HL-60 (cell line): ENCODE measurements around the gene GABPB1.

Experiments used
- DNase-seq, 2 experiments: peaks; one replicate each; pipeline ENCODE4 v3.0.0-alpha.2; 2010 to 2020; ENCODE audit warnings: low read depth in 1 of 2, low spot score in 1 of 2
- H3K27ac ChIP-seq: fragments of 250-450 bp; sonication (Bioruptor Pico); replicated peaks from 2 replicates; pipeline ENCODE4 v1.5.1; 2020; ENCODE audit warnings: mild to moderate bottlenecking, moderate library complexity
- H3K27me3 ChIP-seq: fragments of 250-450 bp; sonication (Bioruptor Pico); 2 replicates; pipeline ENCODE4 v1.5.1; 2021; ENCODE audit warnings: mild to moderate bottlenecking, moderate library complexity; ENCODE audit not compliant: insufficient read depth, poor library complexity, severe bottlenecking
- H3K4me3 ChIP-seq: replicated peaks from 2 replicates; pipeline ENCODE4 v1.5.1; 2011; ENCODE audit warnings: mild to moderate bottlenecking, control low read depth, low read length; ENCODE audit not compliant: insufficient read depth
- CTCF ChIP-seq: IDR thresholded peaks from one replicate; pipeline ENCODE4 v1.5.1; 2011; ENCODE audit warnings: low read length, control low read depth, inconsistent platforms; ENCODE audit not compliant: insufficient read depth
- GABPA ChIP-seq: IDR thresholded peaks from 2 replicates; pipeline ENCODE4 v1.6.1; 2012; ENCODE audit warnings: low read depth
- POLR2AphosphoS5 ChIP-seq: IDR thresholded peaks from 2 replicates; pipeline ENCODE4 v1.6.1; 2012; ENCODE audit warnings: low read depth
- REST ChIP-seq: IDR thresholded peaks from 2 replicates; pipeline ENCODE4 v1.6.1; 2012; ENCODE audit warnings: low read depth; ENCODE audit not compliant: insufficient replicate concordance
- SPI1 ChIP-seq: IDR thresholded peaks from 2 replicates; pipeline ENCODE4 v1.6.1; 2012; ENCODE audit warnings: low read depth, mild to moderate bottlenecking, borderline replicate concordance

GABPB1 gene

GRCh38 chr15:50257332-50257731 lies 97.7 kb downstream of the GABPB1 start:
- no peak overlapping the region for H3K4me3 ChIP-seq
- no peak for DNase-seq
- TF ChIP-seq SPI1 (no peak), REST (no peak), CTCF (no peak), POLR2AphosphoS5 (no peak), GABPA (no peak)
- H3K27me3 ChIP-seq = no peaks in the 10 kb centered on the region
- H3K27ac ChIP-seq = peak overlapping the region; percentile 67

- peak overlapping the region; percentile 67 for H3K27ac ChIP-seq
- H3K27me3 ChIP-seq = no peaks in the 10 kb centered on the region
- no peak for DNase-seq
- TF ChIP-seq GABPA (no peak), SPI1 (no peak), CTCF (no peak), REST (no peak), POLR2AphosphoS5 (no peak)
- H3K4me3 ChIP-seq = no peak overlapping the region
Observed at GRCh38 chr15:50256188-50257041, 98.6 kb downstream of the GABPB1 start.

- no peak for TF ChIP-seq REST
- TF ChIP-seq GABPA = no peak
- TF ChIP-seq CTCF = no peak
- no peak for TF ChIP-seq POLR2AphosphoS5
- no peak for TF ChIP-seq SPI1
- no peaks in the 10 kb centered on the region for H3K27me3 ChIP-seq
- no peak for DNase-seq
- no peak overlapping the region for H3K4me3 ChIP-seq
- no peak overlapping the region for H3K27ac ChIP-seq
Observed at GRCh38 chr15:50252556-50252955, 102.4 kb downstream of the GABPB1 start.
